ENCODE measurements around the gene SSBP4.

SSBP4 gene

GRCh38 chr19:18435842-18436670 is 16.9 kb downstream of the SSBP4 start:
- Histone ChIP-seq H4K8ac (ENCODE audit: low read depth, low read length) (no peak overlapping the region), H3K18ac (ENCODE audit: low read length) (no peak overlapping the region), H2AK5ac (ENCODE audit: low read length) (no peak overlapping the region), H3K23ac (ENCODE audit: low read length) (no peak overlapping the region), H3K56ac (ENCODE audit: low read length) (no peak overlapping the region), H3K4me3 (ENCODE audit: low read length) (no peak overlapping the region), H4K5ac (ENCODE audit: low read length) (no peak overlapping the region), H3K79me1 (ENCODE audit: low read length) (no peaks in the 10 kb centered on the region), H3K27me3 (ENCODE audit: insufficient read depth, low read length, poor library complexity) (no peaks in the 10 kb centered on the region), H3K36me3 (ENCODE audit: control insufficient read depth, insufficient read depth, low read length) (peaks cover 4% of the 10 kb centered on the region), H3K4ac (ENCODE audit: low read depth, low read length) (no peak overlapping the region), H2BK5ac (ENCODE audit: low read length) (no peak overlapping the region), H2BK120ac (ENCODE audit: low read depth, low read length) (no peak overlapping the region), H3K9ac (ENCODE audit: low read length) (no peak overlapping the region), H3K4me2 (ENCODE audit: low read length) (no peak overlapping the region), H3K27ac (ENCODE audit: low read depth, low read length) (no peak overlapping the region), H3K4me1 (ENCODE audit: control insufficient read depth, low read depth, low read length) (peaks cover 10% of the 10 kb centered on the region), H3K79me2 (ENCODE audit: control insufficient read depth, insufficient read depth, low read length) (no peaks in the 10 kb centered on the region), H2BK15ac (replicated peaks; ENCODE audit: low read depth) (no peak overlapping the region)
- DNase-seq = no peak
- no CpG with 5 or more reads among the region's 46 CpGs for WGBS (ENCODE audit: extremely low coverage, insufficient coverage, low lambda C conversion rate)

- Histone ChIP-seq H3K27me3 (ENCODE audit: insufficient read depth, low read length, poor library complexity) (no peaks in the 10 kb centered on the region), H3K23ac (ENCODE audit: low read length) (no peak overlapping the region), H4K5ac (ENCODE audit: low read length) (no peak overlapping the region), H3K9ac (ENCODE audit: low read length) (peak overlapping the region; percentile 58), H3K27ac (ENCODE audit: low read depth, low read length) (no peak overlapping the region), H4K8ac (ENCODE audit: low read depth, low read length) (no peak overlapping the region), H3K4ac (ENCODE audit: low read depth, low read length) (no peak overlapping the region), H2BK5ac (ENCODE audit: low read length) (no peak overlapping the region), H3K4me3 (ENCODE audit: low read length) (peak overlapping the region; percentile 5), H3K79me1 (ENCODE audit: low read length) (no peaks in the 10 kb centered on the region), H2AK5ac (ENCODE audit: low read length) (no peak overlapping the region), H3K36me3 (ENCODE audit: control insufficient read depth, insufficient read depth, low read length) (peaks cover 4% of the 10 kb centered on the region), H2BK15ac (replicated peaks; ENCODE audit: low read depth) (no peak overlapping the region), H2BK120ac (ENCODE audit: low read depth, low read length) (no peak overlapping the region), H3K79me2 (ENCODE audit: control insufficient read depth, insufficient read depth, low read length) (no peaks in the 10 kb centered on the region), H3K4me2 (ENCODE audit: low read length) (peak overlapping the region; percentile 43), H3K56ac (ENCODE audit: low read length) (peak overlapping the region; percentile 80), H3K4me1 (ENCODE audit: control insufficient read depth, low read depth, low read length) (peaks cover 10% of the 10 kb centered on the region), H3K18ac (ENCODE audit: low read length) (no peak overlapping the region)
- peak; percentile 95 for DNase-seq
- no CpG with 5 or more reads among the region's 67 CpGs for WGBS (ENCODE audit: extremely low coverage, insufficient coverage, low lambda C conversion rate)
Observed at GRCh38 chr19:18436671-18437490, 17.7 kb downstream of the SSBP4 start.

- Histone ChIP-seq H3K79me1 (ENCODE audit: low read length) (no peaks in the 10 kb centered on the region), H3K27ac (ENCODE audit: low read depth, low read length) (peak within 1 kb of the TSS; percentile 90), H4K8ac (ENCODE audit: low read depth, low read length) (peak within 1 kb of the TSS; percentile 29), H3K4me2 (ENCODE audit: low read length) (peak within 1 kb of the TSS; percentile 77), H3K18ac (ENCODE audit: low read length) (peak within 1 kb of the TSS; percentile 76), H3K79me2 (ENCODE audit: control insufficient read depth, insufficient read depth, low read length) (no peaks in the 10 kb centered on the region), H3K9ac (ENCODE audit: low read length) (peak within 1 kb of the TSS; percentile 79), H4K5ac (ENCODE audit: low read length) (no peak within 1 kb of the TSS), H3K23ac (ENCODE audit: low read length) (no peak within 1 kb of the TSS), H2AK5ac (ENCODE audit: low read length) (no peak within 1 kb of the TSS), H3K4ac (ENCODE audit: low read depth, low read length) (peak within 1 kb of the TSS; percentile 26), H2BK15ac (replicated peaks; ENCODE audit: low read depth) (no peak within 1 kb of the TSS), H3K4me3 (ENCODE audit: low read length) (peak within 1 kb of the TSS; percentile 62), H2BK5ac (ENCODE audit: low read length) (peak within 1 kb of the TSS; percentile 58), H2BK120ac (ENCODE audit: low read depth, low read length) (no peak within 1 kb of the TSS), H3K27me3 (ENCODE audit: insufficient read depth, low read length, poor library complexity) (no peaks in the 10 kb centered on the region), H3K56ac (ENCODE audit: low read length) (peak within 1 kb of the TSS; percentile 93), H3K36me3 (ENCODE audit: control insufficient read depth, insufficient read depth, low read length) (peaks cover 4% of the 10 kb centered on the region), H3K4me1 (ENCODE audit: control insufficient read depth, low read depth, low read length) (peaks cover 10% of the 10 kb centered on the region)
- WGBS (ENCODE audit: extremely low coverage, insufficient coverage, low lambda C conversion rate) = no CpG with 5 or more reads among the region's 99 CpGs
- peak; percentile 75 for DNase-seq
Observed at GRCh38 chr19:18437491-18438330, 18.5 kb downstream of the SSBP4 start, which contains the start of gene ISYNA1. TSS of gene ISYNA1 (minus strand) at chr19:18438133. CDS start at chr19:18437979, 154 bp downstream.

- Histone ChIP-seq H3K56ac (ENCODE audit: low read length) (peak overlapping the region; percentile 93), H2BK120ac (ENCODE audit: low read depth, low read length) (no peak overlapping the region), H3K4me1 (ENCODE audit: control insufficient read depth, low read depth, low read length) (peaks cover 10% of the 10 kb centered on the region), H4K8ac (ENCODE audit: low read depth, low read length) (peak overlapping the region; percentile 29), H3K36me3 (ENCODE audit: control insufficient read depth, insufficient read depth, low read length) (peaks cover 4% of the 10 kb centered on the region), H3K18ac (ENCODE audit: low read length) (peak overlapping the region; percentile 76), H3K27ac (ENCODE audit: low read depth, low read length) (peak overlapping the region; percentile 90), H2BK5ac (ENCODE audit: low read length) (peak overlapping the region; percentile 58), H4K5ac (ENCODE audit: low read length) (no peak overlapping the region), H2AK5ac (ENCODE audit: low read length) (no peak overlapping the region), H3K4me3 (ENCODE audit: low read length) (no peak overlapping the region), H3K79me1 (ENCODE audit: low read length) (no peaks in the 10 kb centered on the region), H3K4me2 (ENCODE audit: low read length) (peak overlapping the region; percentile 58), H3K23ac (ENCODE audit: low read length) (no peak overlapping the region), H2BK15ac (replicated peaks; ENCODE audit: low read depth) (no peak overlapping the region), H3K9ac (ENCODE audit: low read length) (peak overlapping the region; percentile 73), H3K4ac (ENCODE audit: low read depth, low read length) (peak overlapping the region; percentile 26), H3K27me3 (ENCODE audit: insufficient read depth, low read length, poor library complexity) (no peaks in the 10 kb centered on the region), H3K79me2 (ENCODE audit: control insufficient read depth, insufficient read depth, low read length) (no peaks in the 10 kb centered on the region)
- no CpG with 5 or more reads among the region's 24 CpGs for WGBS (ENCODE audit: extremely low coverage, insufficient coverage, low lambda C conversion rate)
- DNase-seq = peak; percentile 85
Observed at GRCh38 chr19:18438331-18439024, 19.3 kb downstream of the SSBP4 start.

Data from mesendoderm (in vitro differentiated cells).